ENCODE measurements around the gene KIAA2012. TPM values are rescaled to one million over a fixed set of nuclear protein-coding genes. Genes with fewer than 3 reads are reported as not detected.
"Not testable (repeated sequence)": the region's sequence is repeated elsewhere in the genome, so short reads cannot be mapped to it uniquely, and the experiment has no call there.

The KIAA2012 gene
- total RNA-seq, 1 donor from 2014 or later, result not detected

DNA sequence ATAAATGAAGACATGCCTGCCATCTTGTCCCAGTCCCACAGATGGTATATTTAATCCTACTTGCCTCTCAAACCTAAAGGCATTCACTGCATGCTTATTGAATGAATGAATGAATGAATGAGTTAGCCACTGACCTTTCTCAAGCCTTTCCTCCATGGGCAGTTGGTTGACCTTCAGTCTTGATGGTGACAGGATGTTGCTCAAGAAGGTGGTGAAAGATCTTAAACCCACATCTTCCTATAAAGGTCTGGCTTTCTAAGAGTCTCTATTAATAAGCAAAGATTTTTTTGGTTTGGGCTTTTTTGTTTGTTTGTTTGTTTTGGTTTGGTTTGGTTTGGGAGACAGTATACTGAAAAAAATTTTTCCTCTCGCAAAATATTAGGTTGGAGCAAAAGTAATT, 41.7 kb downstream of the KIAA2012 start:
- no peak for DNase-seq (ENCODE audit: low read depth, low spot score)

DNA sequence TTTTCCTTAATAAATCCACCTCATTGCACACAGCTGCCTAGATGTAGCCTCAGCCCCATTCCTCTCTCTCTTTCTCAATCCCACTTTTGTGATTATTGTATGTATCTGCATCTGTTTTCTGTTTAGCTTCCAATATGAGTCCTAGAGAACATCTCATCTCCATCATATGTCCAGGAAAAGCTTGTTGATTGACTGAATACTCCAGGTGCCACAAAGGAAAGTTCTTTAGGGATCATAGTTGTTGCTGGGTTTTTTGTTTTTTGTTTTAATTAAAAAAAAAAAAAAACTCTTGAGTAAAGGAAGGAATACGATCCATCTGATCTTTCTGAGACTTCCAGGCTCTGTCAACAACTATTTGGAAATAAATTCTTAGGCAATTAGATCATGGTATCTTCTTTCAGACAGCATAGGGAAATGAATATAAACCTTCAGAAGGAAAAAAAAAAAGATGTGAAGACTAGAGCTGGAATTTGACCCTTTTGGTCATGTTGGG, 42.5 kb downstream of the KIAA2012 start:
- no peak for DNase-seq (ENCODE audit: low read depth, low spot score)

DNA sequence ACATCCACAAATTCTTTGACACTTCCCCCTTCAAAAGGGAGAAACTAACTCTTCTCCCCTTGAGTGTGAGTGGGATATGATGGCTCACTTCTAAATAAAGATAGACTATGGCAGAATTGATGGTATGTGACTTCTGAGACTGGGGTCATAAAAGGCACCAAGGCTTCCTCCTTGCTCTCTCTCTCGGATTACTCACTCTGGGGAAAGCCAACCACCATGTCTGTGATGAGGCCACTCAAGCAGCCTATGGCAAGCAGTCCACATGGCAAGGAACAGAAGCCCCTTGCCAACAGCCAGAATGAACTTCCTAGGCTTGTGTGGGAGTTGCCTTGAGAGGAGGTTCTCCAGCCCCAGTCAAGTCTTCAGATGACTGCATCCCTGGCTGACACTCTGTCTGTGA, 43.6 kb downstream of the KIAA2012 start:
- DNase-seq (ENCODE audit: low read depth, low spot score), result no peak

DNA sequence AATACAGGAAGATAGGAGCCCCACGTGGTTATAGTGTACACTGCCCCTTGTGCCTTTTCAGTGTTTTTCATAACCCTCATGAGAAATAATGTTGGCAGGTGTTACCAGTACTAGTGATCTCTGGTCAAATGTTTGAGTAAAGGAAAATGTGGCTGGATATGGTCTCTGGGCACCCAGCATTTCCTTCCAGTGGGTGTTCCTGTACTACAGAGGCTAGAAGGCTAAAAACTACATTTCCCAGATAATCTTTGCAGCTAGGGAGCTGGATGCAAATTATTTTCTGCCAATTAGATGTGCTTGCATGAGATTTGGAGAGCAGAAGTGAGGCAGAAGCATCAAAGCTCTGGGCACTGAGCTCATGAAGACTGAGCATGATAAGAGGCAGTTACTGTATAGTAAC, 45.1 kb downstream of the KIAA2012 start:
- DNase-seq (ENCODE audit: low read depth, low spot score), result no peak

DNA sequence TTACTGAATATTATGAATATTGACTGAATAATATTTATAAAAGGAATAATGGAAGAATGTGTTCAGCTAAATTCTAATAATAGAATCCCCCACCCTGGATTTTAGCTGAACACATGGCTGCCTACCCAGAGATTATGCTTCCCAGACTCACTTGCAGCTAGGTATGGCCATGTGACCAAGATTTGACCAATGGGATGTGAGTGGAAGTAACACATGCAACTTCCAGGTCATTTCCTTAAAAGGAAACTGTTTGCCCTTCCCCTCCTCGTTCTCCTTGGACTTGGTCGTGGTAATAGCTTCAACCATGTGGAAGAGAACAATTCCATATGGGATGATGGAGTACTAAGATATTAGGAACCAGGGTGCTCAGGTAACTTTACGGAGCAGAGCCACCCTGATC, 47.8 kb downstream of the KIAA2012 start:
- no peak for DNase-seq (ENCODE audit: low read depth, low spot score)

DNA sequence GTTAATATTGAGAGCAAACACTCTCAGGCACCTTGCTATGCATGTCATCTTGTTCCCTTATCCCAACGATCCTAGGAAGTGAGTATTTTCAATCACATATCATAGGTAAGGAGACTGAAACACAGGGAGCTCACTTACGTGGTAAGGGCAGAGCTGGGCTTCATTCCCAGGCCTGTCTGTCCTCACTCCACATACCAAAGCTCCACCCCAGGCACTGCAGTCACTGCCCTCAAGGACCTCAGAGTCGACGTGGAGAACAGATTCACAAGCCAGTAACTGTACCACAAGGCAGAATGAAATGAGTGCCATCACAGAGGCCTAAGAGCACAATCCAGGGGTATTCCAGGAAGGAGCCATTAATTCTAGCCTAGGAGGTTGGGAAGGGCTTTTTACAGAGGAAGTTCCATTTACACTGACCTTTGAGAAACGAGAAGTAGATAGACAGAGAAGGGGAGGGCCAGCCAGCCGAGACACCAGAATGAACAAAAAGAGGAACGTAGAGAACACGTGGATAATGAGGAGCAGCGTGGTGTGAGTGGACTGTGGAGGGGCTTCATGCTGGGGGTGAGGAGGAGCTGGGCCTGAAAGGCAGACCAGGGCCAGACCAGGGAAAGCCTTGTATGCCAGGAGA, 48.6 kb downstream of the KIAA2012 start:
- DNase-seq (ENCODE audit: low read depth, low spot score), result no peak

DNA sequence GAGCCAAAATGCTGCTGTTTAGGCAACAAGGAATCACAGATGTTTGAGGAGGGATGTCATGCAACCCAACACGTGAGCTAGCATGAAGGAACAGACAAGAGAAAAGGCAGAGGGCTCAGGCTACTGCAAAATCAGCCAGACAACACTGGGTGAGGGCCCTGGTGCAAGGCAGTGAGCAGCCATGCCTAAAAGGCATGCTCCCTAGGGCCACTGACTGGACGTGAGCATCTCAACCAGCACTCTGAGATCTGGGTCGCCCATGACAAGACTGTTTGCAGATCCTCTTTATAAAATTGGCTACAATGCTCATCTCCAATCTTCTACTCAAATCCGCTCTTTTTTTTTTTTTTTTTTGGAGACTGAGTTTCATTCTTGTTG, 49.1 kb downstream of the KIAA2012 start:
- DNase-seq (ENCODE audit: low read depth, low spot score), result no peak

DNA sequence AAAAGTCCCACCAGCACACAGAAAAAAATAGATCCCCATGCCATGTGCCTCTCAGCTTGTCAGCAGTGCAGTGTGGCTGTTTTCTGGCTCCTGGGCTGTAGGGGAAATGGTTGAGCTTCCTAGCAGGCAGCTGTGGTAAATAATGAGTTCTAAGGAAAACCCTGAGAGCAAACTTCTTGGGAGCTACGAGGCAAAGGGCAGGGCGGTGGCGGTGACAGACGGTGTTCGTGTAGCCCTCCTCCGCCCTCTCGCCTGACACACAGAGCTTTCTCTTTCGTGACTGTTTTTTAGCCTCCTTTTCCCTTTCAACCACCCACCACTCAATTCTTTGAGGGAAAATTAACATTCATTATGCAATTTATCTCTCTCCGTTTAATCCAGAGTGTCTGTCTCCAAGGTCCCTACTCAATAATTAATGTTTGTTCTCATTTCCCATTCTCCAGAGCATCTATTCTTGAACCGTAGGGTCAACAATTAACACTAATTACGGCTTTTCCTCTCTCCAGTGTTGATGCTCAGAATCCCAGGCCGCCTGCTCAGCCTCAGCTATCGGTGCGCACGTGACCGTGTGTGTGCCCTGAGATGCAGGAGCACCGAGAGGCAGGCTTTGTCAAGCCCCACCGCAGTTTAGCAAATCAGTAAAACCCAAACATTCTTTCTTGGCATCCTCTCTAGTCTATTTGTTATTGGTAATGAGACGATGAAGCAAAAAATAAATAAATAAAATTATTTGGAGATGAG, 50.1 kb downstream of the KIAA2012 start:
- DNase-seq (ENCODE audit: low read depth, low spot score), result no peak

DNA sequence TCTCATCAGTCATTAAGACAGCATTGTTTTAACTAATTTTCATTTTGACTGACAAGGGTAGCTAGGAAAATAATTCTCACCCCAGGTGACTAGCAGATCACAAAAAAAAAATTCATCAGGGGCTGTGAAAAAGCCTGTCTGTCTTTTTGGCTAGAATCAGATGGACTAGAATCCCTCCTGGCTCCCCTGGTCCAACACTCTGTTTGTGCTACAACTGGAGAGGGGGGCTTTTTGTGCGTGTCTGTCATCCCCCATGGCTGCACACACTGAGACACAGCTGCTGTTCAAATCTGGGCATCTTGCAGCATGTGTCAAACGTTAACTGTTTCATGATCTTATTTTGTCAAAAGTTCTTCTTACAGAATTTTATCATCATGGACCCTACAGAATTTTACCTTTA, 51.2 kb downstream of the KIAA2012 start:
- DNase-seq (ENCODE audit: low read depth, low spot score), result no peak

DNA sequence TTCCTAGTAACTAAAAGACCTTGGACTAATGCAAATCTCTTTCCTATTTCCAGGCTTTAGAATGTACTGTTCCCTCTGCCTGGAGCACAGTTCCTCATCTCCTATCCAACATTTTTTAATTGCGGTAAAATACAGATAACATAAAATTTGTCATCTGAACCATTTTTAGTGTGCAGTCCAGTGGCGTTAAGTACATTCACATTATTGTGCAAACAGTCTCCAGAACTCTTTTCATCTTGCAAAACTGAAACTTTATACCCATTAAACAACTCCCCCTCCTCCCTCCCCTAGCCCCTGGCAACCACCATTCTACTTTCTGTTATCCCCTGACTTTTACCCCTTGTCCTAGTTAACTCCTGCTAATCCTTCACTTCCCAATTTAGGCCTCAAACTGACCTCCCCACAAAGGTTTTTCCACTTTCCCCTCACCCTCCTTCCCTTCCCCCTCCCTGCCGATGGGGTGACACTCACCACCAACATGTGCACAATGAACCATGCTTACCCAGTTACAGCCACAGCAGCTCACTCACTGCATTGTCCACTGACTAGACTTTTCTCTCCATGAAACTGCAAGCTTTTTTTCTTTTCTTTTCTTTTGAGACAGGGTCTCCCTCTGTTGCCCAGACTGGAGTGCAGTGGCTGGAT, 54.8 kb downstream of the KIAA2012 start:
- no peak for DNase-seq (ENCODE audit: low read depth, low spot score)

DNA sequence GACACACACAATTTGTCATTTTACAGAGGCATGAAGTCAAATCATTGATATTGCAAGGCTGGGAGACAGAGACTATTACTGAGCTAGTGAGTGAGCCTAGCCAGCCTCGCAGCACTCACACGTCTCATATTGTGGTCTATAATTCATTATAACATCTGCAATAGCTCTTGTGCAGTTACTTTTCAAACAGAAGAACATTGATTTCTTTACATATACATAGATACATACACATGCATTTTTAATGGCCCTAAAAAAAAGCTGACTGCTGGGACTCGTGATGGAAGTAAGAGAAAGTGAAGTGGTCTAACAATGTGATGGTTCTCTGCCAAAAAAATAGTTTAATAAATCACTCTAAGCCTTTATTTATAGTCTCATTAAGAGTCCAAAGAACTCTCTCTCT, 56.8 kb downstream of the KIAA2012 start:
- no peak for DNase-seq (ENCODE audit: low read depth, low spot score)

DNA sequence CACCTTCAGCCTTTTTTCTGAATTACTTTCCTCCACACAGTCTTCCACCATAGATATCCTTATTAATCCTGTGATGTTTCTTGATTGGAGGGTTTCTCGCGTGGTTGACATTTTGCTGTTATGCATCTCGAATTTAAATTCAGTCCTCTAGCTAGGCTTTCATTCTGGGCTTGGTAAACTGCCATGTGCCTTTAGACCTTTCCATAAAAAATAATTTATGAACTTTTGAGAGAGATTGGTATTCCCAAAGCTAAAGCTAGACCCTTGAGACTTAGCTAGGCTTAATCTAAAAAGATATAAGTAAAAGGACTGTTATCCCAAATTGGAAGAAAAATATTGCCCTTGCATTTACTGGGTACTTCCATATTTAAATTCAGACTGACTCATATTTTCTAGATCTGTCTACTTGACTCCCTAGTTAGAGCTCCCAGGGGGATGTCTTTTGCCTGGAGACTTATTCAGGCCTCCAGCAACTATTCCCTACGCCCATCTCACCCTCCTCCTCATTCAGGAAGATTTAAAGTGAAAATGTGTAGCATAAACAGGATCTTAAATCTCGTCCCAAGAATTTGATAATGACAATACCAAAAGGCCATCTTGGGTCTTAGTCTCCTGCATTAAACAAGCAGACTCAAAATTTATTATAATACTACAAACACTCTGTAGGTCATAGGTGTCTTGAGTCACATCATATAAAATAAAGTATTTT, 60.3 kb downstream of the KIAA2012 start:
- DNase-seq (ENCODE audit: low read depth, low spot score), result no peak

DNA sequence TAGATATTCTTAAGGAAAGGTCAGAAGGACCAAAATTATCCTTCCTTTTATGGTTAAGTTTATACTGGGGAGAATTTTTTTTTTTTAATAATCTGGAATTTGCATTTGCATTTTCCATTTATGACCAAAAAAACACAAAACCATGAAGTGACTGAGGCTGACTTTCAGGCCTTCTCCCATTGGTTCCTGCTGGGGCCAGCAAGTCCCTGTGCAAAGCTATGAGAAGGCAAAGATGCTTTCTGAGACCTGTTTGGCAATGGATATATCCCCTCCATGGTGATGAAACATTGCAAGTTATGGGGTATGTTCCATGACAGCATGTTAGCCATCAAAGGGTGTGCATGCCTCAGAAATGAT, 60.8 kb downstream of the KIAA2012 start:
- no peak for DNase-seq (ENCODE audit: low read depth, low spot score)

DNA sequence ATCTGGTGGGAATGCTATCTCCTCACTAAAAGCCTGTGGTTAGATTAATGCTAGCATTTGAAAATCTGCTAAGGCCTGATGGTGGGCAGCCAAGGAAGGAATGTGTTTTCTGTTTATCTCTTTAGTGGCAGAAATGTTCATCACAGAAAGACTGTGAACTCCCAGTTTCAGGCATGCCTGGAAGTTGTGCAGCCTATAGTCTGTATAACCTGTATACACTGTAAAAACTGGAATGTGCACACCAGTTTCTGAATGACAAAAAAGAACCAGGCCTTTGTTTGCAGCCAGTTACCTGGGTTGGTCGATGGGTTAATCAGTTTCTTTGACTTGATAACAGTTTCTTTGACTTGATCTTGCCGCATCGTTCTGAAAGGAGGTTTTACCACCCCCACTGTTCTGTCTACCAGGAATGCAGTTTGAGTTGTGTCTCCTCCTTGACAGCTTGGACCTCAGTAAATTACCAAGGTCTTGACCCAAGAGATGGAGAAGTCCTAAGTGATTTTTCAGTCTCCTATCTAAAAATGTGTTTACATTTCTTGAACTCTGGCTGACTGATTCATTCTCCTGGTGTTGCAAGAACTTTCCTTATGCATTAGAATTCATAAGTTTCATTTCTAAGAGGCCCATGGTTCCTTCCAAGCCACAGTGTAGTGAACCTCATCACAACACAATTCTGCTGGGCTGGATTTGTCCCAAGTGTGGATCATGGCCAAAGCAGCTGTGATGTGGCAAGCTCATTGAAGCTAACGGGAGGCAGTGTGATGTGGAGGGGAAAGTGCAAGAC, 62.2 kb downstream of the KIAA2012 start:
- DNase-seq (ENCODE audit: low read depth, low spot score), result no peak

DNA sequence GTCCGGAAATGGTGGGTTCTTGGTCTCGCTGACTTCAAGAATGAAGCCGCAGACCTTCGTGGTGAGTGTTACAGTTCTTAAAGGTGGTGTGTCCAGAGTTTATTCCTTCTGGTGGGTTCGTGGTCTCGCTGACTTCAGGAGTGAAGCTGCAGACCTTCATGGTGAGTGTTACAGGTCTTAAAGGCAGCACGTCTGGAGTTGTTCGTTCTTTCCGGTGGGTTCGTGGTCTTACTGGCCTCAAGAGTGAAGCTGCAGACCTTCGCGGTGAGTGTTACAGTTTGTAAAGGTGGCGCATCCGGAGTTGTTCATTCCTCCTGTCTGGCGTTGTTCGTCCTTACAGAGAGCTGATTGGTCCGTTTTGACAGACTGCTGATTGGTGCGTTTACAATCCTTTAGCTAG, 63.0 kb downstream of the KIAA2012 start:
- not testable (repeated sequence) for DNase-seq (ENCODE audit: low read depth, low spot score)

DNA sequence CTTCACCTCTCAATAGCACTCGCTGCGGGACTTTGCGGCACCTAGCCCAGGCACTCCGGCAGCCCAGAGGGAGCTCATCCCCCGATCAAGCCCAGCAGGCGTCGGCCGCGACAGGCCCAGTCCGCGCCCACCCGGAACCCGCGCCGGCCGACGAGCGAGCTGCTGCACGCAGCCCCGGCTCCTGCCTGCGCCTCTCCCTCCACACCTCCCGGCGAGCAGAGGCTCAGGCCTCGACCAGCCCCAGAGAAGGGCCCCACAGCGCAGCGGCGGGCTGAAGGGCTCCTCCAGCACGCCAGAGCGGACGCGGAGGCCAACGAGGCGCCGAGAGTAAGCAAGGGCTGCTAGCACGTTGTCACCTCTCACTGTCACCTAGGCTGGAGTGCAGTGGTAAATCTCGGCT, 63.5 kb downstream of the KIAA2012 start:
- DNase-seq (ENCODE audit: low read depth, low spot score), result no peak

DNA sequence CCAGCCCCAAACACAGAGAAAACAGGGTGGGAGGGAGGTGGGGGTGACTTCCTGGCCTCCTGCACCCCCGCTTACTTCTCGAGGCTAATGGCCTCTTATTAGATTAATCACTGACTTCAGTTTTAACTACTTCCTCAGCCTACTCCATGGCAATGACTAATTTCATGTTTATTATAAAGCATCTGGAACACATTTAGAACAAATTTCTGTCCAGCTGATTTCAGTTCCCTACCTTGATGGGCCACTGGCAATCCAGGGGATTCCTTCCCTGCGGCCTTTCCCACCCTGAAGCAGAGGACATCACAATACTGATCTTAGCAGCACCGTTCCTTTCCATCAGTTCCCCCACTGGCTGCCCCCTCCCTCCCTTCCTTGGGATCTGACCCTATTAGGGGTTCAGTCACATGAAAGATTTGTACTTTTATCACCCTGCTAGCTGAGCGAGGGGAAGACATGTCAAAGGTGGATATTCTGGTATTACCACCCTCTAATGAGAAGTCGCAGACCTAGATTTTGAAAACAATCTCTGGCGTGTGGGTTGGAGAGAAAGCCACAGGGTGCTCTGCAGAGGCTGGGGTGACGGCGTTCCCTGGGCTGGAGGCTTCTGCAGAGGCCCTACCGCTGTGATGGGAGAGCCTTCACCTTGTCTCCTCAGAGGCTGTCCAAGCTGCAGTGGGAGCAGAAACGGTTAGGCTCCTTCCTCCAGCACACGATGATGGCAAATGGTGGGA, 67.6 kb downstream of the KIAA2012 start:
- no peak for DNase-seq (ENCODE audit: low read depth, low spot score)

DNA sequence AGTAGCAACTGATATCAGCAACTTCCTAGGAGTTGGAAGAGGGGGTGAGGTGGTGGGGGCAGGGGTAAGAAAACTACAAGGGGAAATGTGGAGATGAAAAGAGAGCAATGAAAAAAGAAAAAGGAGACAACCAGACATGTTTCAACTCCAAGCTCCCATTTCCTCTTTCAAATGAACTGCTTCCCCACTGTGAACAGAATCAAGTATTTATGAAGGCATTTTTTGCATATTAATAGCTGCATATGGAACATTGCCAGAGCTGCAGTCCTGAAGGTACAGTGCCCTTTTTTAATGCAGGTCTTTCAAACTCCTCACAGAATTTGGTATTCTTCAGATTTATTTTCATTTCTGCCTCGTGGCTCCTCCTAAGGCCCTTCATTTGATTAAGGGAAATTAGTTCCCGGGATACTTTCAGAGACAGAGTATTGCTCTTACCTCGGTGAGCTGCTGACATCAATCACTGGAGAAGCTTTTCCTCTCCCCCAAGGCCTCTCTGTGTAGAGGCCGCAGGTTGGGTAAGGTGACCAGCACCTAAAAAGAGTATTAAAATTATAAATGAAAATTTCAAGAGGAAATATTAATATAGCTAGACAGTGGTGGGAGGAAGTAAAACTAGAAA, 68.4 kb downstream of the KIAA2012 start:
- no peak for DNase-seq (ENCODE audit: low read depth, low spot score)

DNA sequence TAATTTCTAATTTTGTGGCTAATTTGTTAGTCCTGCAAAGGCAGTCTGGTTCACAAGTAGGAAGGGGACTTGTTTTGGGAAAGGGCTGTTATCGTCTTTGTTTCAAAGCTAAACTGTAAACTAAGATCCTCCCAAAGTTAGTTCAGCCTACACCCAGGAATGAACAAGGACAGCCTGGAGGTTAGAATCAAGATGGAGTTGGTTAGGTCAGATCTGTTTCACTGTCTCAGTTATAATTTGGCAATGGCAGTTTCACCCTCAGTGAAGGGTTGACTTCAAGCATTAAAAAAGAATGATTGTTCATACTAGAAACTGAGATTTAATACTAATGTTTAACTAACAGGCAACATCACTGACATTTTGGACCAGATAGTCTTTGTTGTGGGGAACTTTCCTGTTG, 69.5 kb downstream of the KIAA2012 start:
- DNase-seq (ENCODE audit: low read depth, low spot score), result no peak

DNA sequence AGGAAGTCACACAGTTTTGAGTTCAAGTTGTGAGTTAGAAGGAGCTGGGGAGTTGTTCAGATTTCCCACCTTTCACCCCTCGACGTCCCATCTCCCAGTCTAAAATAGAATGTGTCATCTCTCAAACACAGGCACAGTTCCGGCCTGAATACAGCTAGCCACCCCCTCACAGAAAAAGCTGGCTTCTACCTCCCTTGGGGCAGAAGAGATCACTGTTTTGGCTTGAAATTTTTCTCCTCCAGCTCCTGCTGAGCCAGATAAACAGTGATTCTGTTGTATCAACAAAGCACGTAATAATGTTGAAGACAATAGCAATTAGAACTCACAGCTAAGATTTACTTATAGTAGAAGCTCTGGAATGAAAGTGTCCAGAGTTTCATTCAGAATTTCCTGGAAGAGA, 74.7 kb downstream of the KIAA2012 start:
- DNase-seq (ENCODE audit: low read depth, low spot score), result no peak
